ENCODE measurements around the gene RNF8. TPM values are rescaled to one million over a fixed set of nuclear protein-coding genes. Genes with fewer than 3 reads are reported as not detected.

RNF8 gene
- total and polyA plus RNA-seq, 2 donors (not counting 3 experiments of a cell fraction or from before 2014, with no cell fraction given), result 16.6 to 27.3 TPM

GRCh38 chr6:37418722-37419121, 64.9 kb downstream of the RNF8 start:
- no peaks in the 10 kb centered on the region for H3K9me1 ChIP-seq (replicated peaks; ENCODE audit: control insufficient read depth, extremely low read depth, insufficient read depth, low read length)
- POLR2A ChIA-PET, result no interaction called here
- TF ChIP-seq JUN (IDR thresholded peaks at IDR 0.05; ENCODE audit: borderline replicate concordance, insufficient read depth, insufficient read length, low read depth), result no peak
- no peak for TF ChIP-seq EZH2 (IDR thresholded peaks at IDR 0.05; ENCODE audit: borderline replicate concordance, low read depth, low read length, severe bottlenecking)
- TF ChIP-seq FOS (IDR thresholded peaks at IDR 0.05; ENCODE audit: borderline replicate concordance, insufficient read depth, low read length), result no peak
- no peak for TF ChIP-seq GATA2 (IDR thresholded peaks at IDR 0.05; ENCODE audit: insufficient read depth, insufficient read length, low read depth, low read length)
- no peak for TF ChIP-seq CTCF (IDR thresholded peaks at IDR 0.05; ENCODE audit: extremely low read depth in 1 of 2, insufficient read depth in 1 of 2, low read depth in 1 of 2, low read length in 2 of 2)
- TF ChIP-seq, protein P1, sequence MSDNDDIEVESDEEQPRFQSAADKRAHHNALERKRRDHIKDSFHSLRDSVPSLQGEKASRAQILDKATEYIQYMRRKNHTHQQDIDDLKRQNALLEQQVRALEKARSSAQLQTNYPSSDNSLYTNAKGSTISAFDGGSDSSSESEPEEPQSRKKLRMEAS (IDR thresholded peaks at IDR 0.05; ENCODE audit: insufficient read depth, insufficient read length), result no peak
- no peak for TF ChIP-seq POLR2AphosphoS5 (IDR thresholded peaks at IDR 0.05; ENCODE audit: insufficient read depth, low read depth, low read length)
- no peak for TF ChIP-seq POLR2A (IDR thresholded peaks at IDR 0.05; ENCODE audit: low read depth, low read length)
- TF ChIP-seq MYC (IDR thresholded peaks at IDR 0.05; ENCODE audit: low read depth, low read length), result no peak
- intact Hi-C loops (cut with micrococcal nuclease) (no loop called here), dilution Hi-C loops (cut with MboI; ENCODE audit: extremely low pct_ligation_motif_present, low sequenced_read_pairs) (no loop called here)
- H3K27me3 ChIP-seq (ENCODE audit: control insufficient read depth in 2 of 2, insufficient read depth in 2 of 2, low read length in 2 of 2), result no peaks in the 10 kb centered on the region
- CTCF ChIA-PET, result interaction anchor here (1.4 kb wide), 1 partner anchor 11 kb away, joined by 3 read pairs; no protein-coding TSS in a partner anchor
- no peaks in the 10 kb centered on the region for H4K20me1 ChIP-seq (replicated peaks; ENCODE audit: control insufficient read depth, extremely low read depth, insufficient read depth, low read length)
- no peak overlapping the region for H3K4me2 ChIP-seq (ENCODE audit: insufficient read depth, low read length)
- H3K9me3 ChIP-seq (replicated peaks; ENCODE audit: control insufficient read depth, insufficient read depth, low read length), result no peaks in the 10 kb centered on the region
- DNase-seq (ENCODE audit: low read depth, low spot score) (no peak), FAIRE-seq (no peak)
- BruUV-seq (replicated peaks), result no TSS peak
- no peaks in the 10 kb centered on the region for H3K36me3 ChIP-seq (ENCODE audit: control insufficient read depth in 2 of 2, extremely low read depth in 1 of 2, insufficient read depth in 2 of 2, low read length in 2 of 2)
- H3K9ac ChIP-seq (replicated peaks; ENCODE audit: extremely low read depth, insufficient read depth, low read length), result no peak overlapping the region
- H3K27ac ChIP-seq (ENCODE audit: insufficient read depth, low read depth, low read length), result no peak overlapping the region
- no peak overlapping the region for H3K4me3 ChIP-seq (replicated peaks in 1 of 3; ENCODE audit: insufficient read depth in 1 of 3, low read depth in 1 of 3, low read length in 3 of 3)
- no peaks in the 10 kb centered on the region for H3K4me1 ChIP-seq (ENCODE audit: control insufficient read depth, extremely low read depth, insufficient read depth, low read length)
- H3K79me2 ChIP-seq (ENCODE audit: control insufficient read depth, insufficient read depth, low read length), result no peaks in the 10 kb centered on the region
- no peak overlapping the region for H2AFZ ChIP-seq (ENCODE audit: low read depth, low read length)
